ENCODE data around the gene SLC39A10. TPM values are rescaled to one million over a fixed set of nuclear protein-coding genes. Genes with fewer than 3 reads are reported as not detected.

The SLC39A10 gene
- total and polyA plus RNA-seq, 9 of the 15 experiments (the other 6 are each of a cell fraction or from before 2014, with no cell fraction given): 12.5 to 40.1 (median 23.1) TPM

- Histone ChIP-seq H4K20me1 (replicated peaks; ENCODE audit: control insufficient read depth, insufficient read depth, low read length) (no peaks in the 10 kb centered on the region), H3K27me3 (ENCODE audit: control insufficient read depth in 2 of 2, insufficient read depth in 2 of 2, low read length in 2 of 2) (no peaks in the 10 kb centered on the region), H2AFZ (ENCODE audit: low read depth, low read length) (no peak overlapping the region), H3K9ac (ENCODE audit: insufficient read depth in 1 of 2, low read depth in 2 of 2, low read length in 2 of 2) (no peak overlapping the region), H3K9me1 (ENCODE audit: control insufficient read depth, insufficient read depth, low read length) (no peaks in the 10 kb centered on the region), H3K36me3 (ENCODE audit: control insufficient read depth, insufficient read depth, low read length) (no peaks in the 10 kb centered on the region), H3K4me3 (no peak overlapping the region), H3K4me1 (replicated peaks in 1 of 2; ENCODE audit: control insufficient read depth in 2 of 2, insufficient read depth in 2 of 2, low read length in 2 of 2) (no peaks in the 10 kb centered on the region; a peak in 1 of 5 replicates), H3K27ac (ENCODE audit: extremely low read depth, low read depth, low read length) (no peak overlapping the region), H3K9me3 (replicated peaks; ENCODE audit: control insufficient read depth, insufficient read depth, low read depth, low read length) (no peaks in the 10 kb centered on the region), H3K79me2 (ENCODE audit: control insufficient read depth, insufficient read depth, low read length) (no peaks in the 10 kb centered on the region), H3K4me2 (ENCODE audit: insufficient read depth, low read length) (no peak overlapping the region)
- in situ Hi-C loops (cut with MboI) (no loop called here), intact Hi-C loops (cut with micrococcal nuclease) (no loop called here)
- BruUV-seq (replicated peaks): no TSS peak
- CTCF ChIA-PET (ENCODE audit: low intra/inter-chr PET ratio): no interaction called here
- FAIRE-seq: no peak
- POLR2A ChIA-PET: no interaction called here
- no peak for ATAC-seq
- no peak for DNase-seq (ENCODE audit: extremely low read depth in 1 of 4, low spot score in 3 of 4)
- TF ChIP-seq BRD4 (IDR thresholded peaks at IDR 0.05): no peak
- TF ChIP-seq SMARCA4 (IDR thresholded peaks at IDR 0.05): no peak
- no peak for TF ChIP-seq MAFK (IDR thresholded peaks at IDR 0.05; ENCODE audit: low read length)
- no peak for TF ChIP-seq ZNF609 (CRISPR knock-in tag; IDR thresholded peaks at IDR 0.05; ENCODE audit: borderline replicate concordance)
- TF ChIP-seq GTF2B (IDR thresholded peaks at IDR 0.05; ENCODE audit: extremely low read depth, insufficient read length): no peak
- TF ChIP-seq HNRNPUL1 (IDR thresholded peaks at IDR 0.05; ENCODE audit: low read length): no peak
- TF ChIP-seq ZFP30 (CRISPR knock-in tag; IDR thresholded peaks at IDR 0.05; ENCODE audit: borderline replicate concordance): no peak
- no peak for TF ChIP-seq ZBTB33 (CRISPR knock-in tag; IDR thresholded peaks at IDR 0.05)
- no peak for TF ChIP-seq PYGO2 (tag; IDR thresholded peaks at IDR 0.05)
- TF ChIP-seq NR2C1 (IDR thresholded peaks at IDR 0.05): no peak
- TF ChIP-seq NR2C1 (tag; IDR thresholded peaks at IDR 0.05): no peak
- TF ChIP-seq SAFB2 (IDR thresholded peaks at IDR 0.05; ENCODE audit: borderline replicate concordance, low read depth, low read length, severe bottlenecking): no peak
- TF ChIP-seq TFAM (CRISPR knock-in tag; conservative IDR thresholded peaks at IDR 0.05): no peak
- no peak for TF ChIP-seq BMI1 (IDR thresholded peaks at IDR 0.05; ENCODE audit: low read length)
- TF ChIP-seq E2F8 (IDR thresholded peaks at IDR 0.05; ENCODE audit: low read depth, partially characterized antibody): no peak
Observed at GRCh38 chr2:195622966-195623365, 34.1 kb upstream of the SLC39A10 start.

Data from K562 (cell line).